Measurements from ENCODE around the gene FAM193B.

FAM193B gene

DNA sequence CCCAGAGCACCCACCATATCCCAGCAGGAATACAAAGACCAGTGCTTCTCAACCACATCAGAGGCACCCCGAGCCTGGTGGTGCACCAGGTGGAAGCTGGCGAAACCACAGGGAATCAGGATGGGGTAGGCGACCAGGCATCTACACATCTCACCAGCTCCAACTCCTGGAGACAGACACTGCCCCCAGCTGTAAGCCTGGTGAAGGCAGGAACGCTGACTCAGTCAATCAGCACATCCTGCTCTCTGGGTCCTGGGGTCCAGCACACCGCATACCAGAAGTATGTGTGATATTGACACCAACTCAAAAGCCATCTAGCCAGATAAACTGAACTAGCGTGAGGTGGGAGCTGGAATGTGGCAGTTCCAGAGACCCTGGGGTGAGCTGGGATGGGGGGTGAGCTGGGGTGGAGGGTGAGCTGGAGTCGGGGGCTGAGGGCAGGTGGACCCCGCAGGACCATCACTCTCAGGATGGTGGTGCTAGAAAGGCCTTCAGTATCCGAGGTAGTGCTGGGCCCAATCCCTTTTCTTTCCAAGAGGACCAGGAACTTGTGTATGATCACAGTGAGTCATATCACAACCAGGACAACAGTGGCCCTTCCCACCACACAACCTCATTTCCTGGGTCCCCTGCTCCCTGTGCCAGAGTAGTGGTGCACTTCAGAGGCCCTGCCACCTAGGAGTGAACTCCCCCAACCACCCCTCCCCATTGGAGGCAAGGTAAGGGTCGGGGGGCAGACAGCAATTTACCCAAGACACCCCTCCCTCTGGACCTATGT, 83.4 kb downstream of the FAM193B start:
- no peak for DNase-seq (ENCODE audit: low read depth in 3 of 3)

Measured in stimulated activated CD4-positive, alpha-beta T cell treated with anti-CD3 and anti-CD28 coated beads, TNF-alpha, amount 100 ng/mL, for 48 hours (primary cell).